Keratinocyte (primary cell): ENCODE results near the gene NUP210L.

Source experiments
- CTCF ChIP-seq, 3 experiments: IDR thresholded peaks in 1 of 3; conservative IDR thresholded peaks in 1 of 3; optimal IDR thresholded peaks in 1 of 3; 2 replicates in 2 of 3; 3 replicates in 1 of 3; pipeline versions ENCODE3 to v1.5.1; 2011; ENCODE audit warnings: low read length in 3 of 3, mild to moderate bottlenecking in 3 of 3, moderate library complexity in 2 of 3, control low read depth in 1 of 3, inconsistent platforms in 1 of 3; ENCODE audit not compliant: insufficient read depth in 2 of 3; ENCODE audit errors: extremely low read depth in 1 of 3
- EZH2 ChIP-seq: IDR thresholded peaks from one replicate; pipeline ENCODE4 v1.6.1; 2012; ENCODE audit warnings: inconsistent platforms, mild to moderate bottlenecking, low read length, moderate library complexity

GRCh38 chr1:153960206-153960605 lies 194.7 kb downstream of the NUP210L start:
- TF ChIP-seq CTCF (optimal IDR thresholded peaks at IDR 0.05 in 1 of 3, IDR thresholded peaks at IDR 0.05 in 1 of 3, conservative IDR thresholded peaks at IDR 0.05 in 1 of 3; ENCODE audit: extremely low read depth in 1 of 3, insufficient read depth in 2 of 3, low read length in 3 of 3) (no peak), EZH2 (no peak)
